Measurements from ENCODE around the gene CEP68.

- TF ChIP-seq CTCF (conservative IDR thresholded peaks at IDR 0.05; ENCODE audit: low read length): no peak
- TF ChIP-seq EZH2phosphoT487 (IDR thresholded peaks at IDR 0.05; ENCODE audit: borderline replicate concordance): no peak
Measured at GRCh38 chr2:65113229-65113628, 57.0 kb downstream of the CEP68 start.
